H9 (cell line): ENCODE results near the gene CCDC110. TPM values are rescaled to one million over a fixed set of nuclear protein-coding genes. Genes with fewer than 3 reads are reported as not detected.

Experiments used
- DNase-seq: peaks from one replicate; pipeline ENCODE4 v3.0.0-alpha.2; 2017
- H2AFZ ChIP-seq: one replicate; pipeline ENCODE4 v1.6.1; 2013; ENCODE audit warnings: mild to moderate bottlenecking, low read length, control low read depth, moderate library complexity
- H2AK5ac ChIP-seq: 2 replicates; pipeline ENCODE4 v1.6.1; 2013; ENCODE audit warnings: low read length, control low read depth, mixed read lengths; ENCODE audit not compliant: insufficient read length
- H2BK120ac ChIP-seq: one replicate; pipeline ENCODE4 v1.6.1; 2013; ENCODE audit warnings: low read depth, mild to moderate bottlenecking, low read length, control low read depth, inconsistent platforms; ENCODE audit not compliant: poor library complexity, severe bottlenecking
- H2BK12ac ChIP-seq: 2 replicates; pipeline ENCODE4 v1.6.1; 2013; ENCODE audit warnings: low read length, control low read depth, mixed read lengths, low read depth; ENCODE audit not compliant: insufficient read length
- H2BK15ac ChIP-seq: 2 replicates; pipeline ENCODE4 v1.6.1; 2013; ENCODE audit warnings: low read depth, low read length, control low read depth
- H2BK20ac ChIP-seq: one replicate; pipeline ENCODE4 v1.6.1; 2013; ENCODE audit warnings: low read depth, mild to moderate bottlenecking, low read length, control low read depth, inconsistent platforms; ENCODE audit not compliant: poor library complexity, severe bottlenecking
- H2BK5ac ChIP-seq: 2 replicates; pipeline ENCODE4 v1.6.1; 2013; ENCODE audit warnings: low read length, control low read depth, mixed read lengths; ENCODE audit not compliant: insufficient read length
- H3K14ac ChIP-seq: 2 replicates; pipeline ENCODE4 v1.6.1; 2013; ENCODE audit warnings: low read length, control low read depth; ENCODE audit not compliant: insufficient read depth
- H3K18ac ChIP-seq: 2 replicates; pipeline ENCODE4 v1.6.1; 2013; ENCODE audit warnings: low read depth, mild to moderate bottlenecking, mixed read lengths, low read length, control low read depth; ENCODE audit not compliant: insufficient read length
- H3K23ac ChIP-seq: 2 replicates; pipeline ENCODE4 v1.6.1; 2013; ENCODE audit warnings: low read length, control low read depth, mixed read lengths, low read depth; ENCODE audit not compliant: insufficient read length
- H3K23me2 ChIP-seq: 2 replicates; pipeline ENCODE4 v1.6.1; 2013; ENCODE audit warnings: low read depth, mild to moderate bottlenecking, mixed read lengths, low read length, control low read depth; ENCODE audit not compliant: insufficient read length, poor library complexity, severe bottlenecking
- H3K27ac ChIP-seq: 2 replicates; pipeline ENCODE4 v1.5.1; 2013; ENCODE audit warnings: low read length, control low read depth, mixed read lengths, low read depth; ENCODE audit not compliant: insufficient read length
- H3K27me3 ChIP-seq: 2 replicates; pipeline ENCODE4 v1.6.1; 2013; ENCODE audit warnings: low read length, control low read depth, inconsistent platforms; ENCODE audit not compliant: insufficient read depth
- H3K4ac ChIP-seq: 2 replicates; pipeline ENCODE4 v1.6.1; 2013; ENCODE audit warnings: low read depth, mild to moderate bottlenecking, control low read depth, inconsistent platforms, low read length, moderate library complexity
- H3K4me1 ChIP-seq: 2 replicates; pipeline ENCODE4 v1.6.1; 2013; ENCODE audit warnings: low read length, control low read depth, inconsistent platforms; ENCODE audit not compliant: insufficient read depth
- H3K4me2 ChIP-seq: 2 replicates; pipeline ENCODE4 v1.6.1; 2013; ENCODE audit warnings: low read length, control low read depth, mixed read lengths; ENCODE audit not compliant: insufficient read length, insufficient read depth
- H3K56ac ChIP-seq: 2 replicates; pipeline ENCODE4 v1.6.1; 2013; ENCODE audit warnings: low read depth, mild to moderate bottlenecking, mixed read lengths, low read length, control low read depth; ENCODE audit not compliant: insufficient read length
- H3K79me1 ChIP-seq: 2 replicates; pipeline ENCODE4 v1.6.1; 2013; ENCODE audit warnings: low read depth, mild to moderate bottlenecking, moderate library complexity, low read length, control low read depth, inconsistent platforms; ENCODE audit not compliant: insufficient read depth, poor library complexity, severe bottlenecking
- H3K79me2 ChIP-seq: 2 replicates; pipeline ENCODE4 v1.6.1; 2013; ENCODE audit warnings: low read length, control low read depth, inconsistent platforms; ENCODE audit not compliant: insufficient read depth
- H3K9ac ChIP-seq: 2 replicates; pipeline ENCODE4 v1.6.1; 2013; ENCODE audit warnings: low read length, control low read depth, mixed read lengths; ENCODE audit not compliant: insufficient read length; ENCODE audit errors: extremely low read depth
- H3K9me3 ChIP-seq: one replicate; pipeline ENCODE4 v1.6.1; 2013; ENCODE audit warnings: low read depth, low read length, inconsistent platforms; ENCODE audit not compliant: control insufficient read depth
- H3T11ph ChIP-seq: one replicate; pipeline ENCODE4 v1.6.1; 2013; ENCODE audit warnings: mild to moderate bottlenecking, low read length, control low read depth, inconsistent platforms
- H4K20me1 ChIP-seq: one replicate; pipeline ENCODE4 v1.6.1; 2013; ENCODE audit not compliant: control insufficient read depth, insufficient read length, insufficient read depth
- H4K5ac ChIP-seq: 2 replicates; pipeline ENCODE4 v1.6.1; 2013; ENCODE audit warnings: low read depth, mild to moderate bottlenecking, mixed read lengths, low read length, control low read depth; ENCODE audit not compliant: insufficient read length
- H4K8ac ChIP-seq: replicated peaks from 2 replicates; pipeline ENCODE4 v1.6.1; 2013; ENCODE audit warnings: low read length, control low read depth, mixed read lengths, low read depth; ENCODE audit not compliant: insufficient read length
- H4K91ac ChIP-seq: 2 replicates; pipeline ENCODE4 v1.6.1; 2013; ENCODE audit warnings: low read depth, mild to moderate bottlenecking, moderate library complexity, mixed read lengths, low read length, control low read depth; ENCODE audit not compliant: insufficient read length
- H3K27ac Mint-ChIP-seq, 3 experiments: 2 replicates in 2 of 3; 3 replicates in 1 of 3; pipeline ENCODE4 v1.8.0; 2020 to 2021; ENCODE audit warnings: mixed read lengths in 3 of 3, mild to moderate bottlenecking in 1 of 3, moderate library complexity in 1 of 3
- H3K27me3 Mint-ChIP-seq: 2 replicates; pipeline ENCODE4 v1.8.0; 2021; ENCODE audit warnings: low read depth, mild to moderate bottlenecking, moderate library complexity, mixed read lengths
- H3K36me3 Mint-ChIP-seq, 3 experiments: 2 replicates in 2 of 3; 3 replicates in 1 of 3; pipeline ENCODE4 v1.8.0; 2020 to 2021; ENCODE audit warnings: low read depth in 3 of 3, mixed read lengths in 3 of 3; ENCODE audit not compliant: insufficient read depth in 1 of 3
- H3K4me1 Mint-ChIP-seq, 2 experiments: 2 replicates each; pipeline ENCODE4 v1.8.0; 2020; ENCODE audit warnings: mixed read lengths in 2 of 2
- H3K4me3 Mint-ChIP-seq, 2 experiments: 2 replicates in 1 of 2; 3 replicates in 1 of 2; pipeline ENCODE4 v1.8.0; 2020 to 2021; ENCODE audit warnings: mild to moderate bottlenecking in 2 of 2, mixed read lengths in 2 of 2, moderate library complexity in 1 of 2
- H3K9me3 Mint-ChIP-seq, 2 experiments: 2 replicates in 1 of 2; 3 replicates in 1 of 2; pipeline ENCODE4 v1.8.0; 2020; ENCODE audit warnings: mild to moderate bottlenecking in 2 of 2, mixed read lengths in 2 of 2, moderate library complexity in 1 of 2
- CTCF ChIP-seq: fragments of 200-600 bp; sonication (generic); conservative IDR thresholded peaks from 3 replicates; pipeline ENCODE4 v1.8.0; 2021; ENCODE audit warnings: antibody characterized with exemption, mild to moderate bottlenecking
- WGBS: extraction: QIAGEN DNeasy Blood & Tissue Kit; methylation state at CpG from one replicate; pipeline ENCODE4 v1.1.7; 2013; ENCODE audit warnings: missing lambda C conversion rate, low lambda C conversion rate, mixed read lengths; ENCODE audit not compliant: insufficient read length; ENCODE audit errors: extremely low coverage; 5-methylcytosine and 5-hydroxymethylcytosine counted together
- total RNA-seq: library from RNA; stranded (reverse); gene quantifications from 2 replicates; pipeline ENCODE4 v1.2.1, GENCODE V29; 2021

Gene CCDC110
- total RNA-seq, 1 experiment from 2014 or later = 2.3 TPM

- no peak overlapping the region for H4K8ac ChIP-seq
- H2BK20ac ChIP-seq = no peak overlapping the region
- no peaks in the 10 kb centered on the region for H3K23me2 ChIP-seq
These were observed 66.1 kb downstream of the CCDC110 start for GRCh38 chr4:185405296-185405999.

More at GRCh38 chr4:185405296-185405999, 66.1 kb downstream of the CCDC110 start:
- Histone ChIP-seq H3K23ac (no peak overlapping the region), H2BK120ac (no peak overlapping the region), H2BK12ac (no peak overlapping the region), H3K79me1 (no peaks in the 10 kb centered on the region), H3K18ac (no peak overlapping the region), H4K20me1 (no peaks in the 10 kb centered on the region), H2AK5ac (no peak overlapping the region), H3K4me1 (no peaks in the 10 kb centered on the region), H4K5ac (no peak overlapping the region), H3K27ac (no peak overlapping the region), H3K9me3 (no peaks in the 10 kb centered on the region), H2BK15ac (no peak overlapping the region), H3K27me3 (no peaks in the 10 kb centered on the region), H3T11ph (no peak overlapping the region), H3K56ac (no peak overlapping the region), H3K14ac (no peak overlapping the region), H3K79me2 (no peaks in the 10 kb centered on the region), H3K4ac (no peak overlapping the region), H2AFZ (no peak overlapping the region), H3K4me2 (no peak overlapping the region), H3K9ac (no peak overlapping the region), H2BK5ac (no peak overlapping the region), H4K91ac (no peak overlapping the region)
- H3K4me3 Mint-ChIP-seq = no peak overlapping the region
- H3K27ac Mint-ChIP-seq = no peak overlapping the region
- H3K9me3 Mint-ChIP-seq = peaks cover 4 to 6% of the 10 kb centered on the region in 2 experiments; a peak in 4 of 5 replicates
- no peaks in the 10 kb centered on the region for H3K4me1 Mint-ChIP-seq
- no CpG with 5 or more reads among the region's 6 CpGs for WGBS
- no peaks in the 10 kb centered on the region for H3K27me3 Mint-ChIP-seq
- DNase-seq = no peak
- no peak for TF ChIP-seq CTCF
- peaks cover 9 to 69% (median 61%) of the 10 kb centered on the region in 3 experiments for H3K36me3 Mint-ChIP-seq
